Upper lobe of left lung (tissue), 4 donors: ENCODE results near the gene ZNF362.

Experiments
- EP300 ChIP-seq, 4 donors: sonication (generic); formaldehyde crosslinking; IDR thresholded peaks; one replicate each; pipeline ENCODE4 v1.5.1; 2017; ENCODE audit warnings: antibody characterized with exemption in 4 of 4, control low read depth in 2 of 4
- TF ChIP-seq, protein P1 (sequence below), 6 experiments: fragments of 450-650 bp in 4 of 6; fragments of 200-600 bp in 2 of 6; sonication (generic) in 2 of 6; IDR thresholded peaks; one replicate each; pipeline ENCODE4 v1.5.1; 2016 to 2019; ENCODE audit warnings: antibody characterized with exemption in 6 of 6

DNA sequence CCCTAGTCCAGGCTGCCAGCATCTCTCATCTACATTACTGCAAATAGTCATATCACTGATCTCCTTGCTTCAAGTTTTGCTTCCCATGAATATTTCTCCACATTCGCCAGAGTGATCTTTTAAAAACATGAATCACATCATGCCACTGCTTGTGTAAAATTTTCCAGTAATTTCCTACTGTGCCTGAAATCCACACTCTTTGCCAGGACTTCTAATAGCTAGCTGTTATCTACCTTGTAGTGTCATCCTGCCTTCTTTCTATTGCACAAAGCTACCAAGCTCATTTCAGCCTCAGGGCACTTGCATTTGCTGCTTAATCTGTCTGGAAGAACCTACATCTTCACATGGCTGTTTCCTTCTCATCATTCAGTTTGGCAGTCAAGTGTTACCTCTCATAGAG is 33.9 kb upstream of the ZNF362 start:
- TF ChIP-seq, protein P1, sequence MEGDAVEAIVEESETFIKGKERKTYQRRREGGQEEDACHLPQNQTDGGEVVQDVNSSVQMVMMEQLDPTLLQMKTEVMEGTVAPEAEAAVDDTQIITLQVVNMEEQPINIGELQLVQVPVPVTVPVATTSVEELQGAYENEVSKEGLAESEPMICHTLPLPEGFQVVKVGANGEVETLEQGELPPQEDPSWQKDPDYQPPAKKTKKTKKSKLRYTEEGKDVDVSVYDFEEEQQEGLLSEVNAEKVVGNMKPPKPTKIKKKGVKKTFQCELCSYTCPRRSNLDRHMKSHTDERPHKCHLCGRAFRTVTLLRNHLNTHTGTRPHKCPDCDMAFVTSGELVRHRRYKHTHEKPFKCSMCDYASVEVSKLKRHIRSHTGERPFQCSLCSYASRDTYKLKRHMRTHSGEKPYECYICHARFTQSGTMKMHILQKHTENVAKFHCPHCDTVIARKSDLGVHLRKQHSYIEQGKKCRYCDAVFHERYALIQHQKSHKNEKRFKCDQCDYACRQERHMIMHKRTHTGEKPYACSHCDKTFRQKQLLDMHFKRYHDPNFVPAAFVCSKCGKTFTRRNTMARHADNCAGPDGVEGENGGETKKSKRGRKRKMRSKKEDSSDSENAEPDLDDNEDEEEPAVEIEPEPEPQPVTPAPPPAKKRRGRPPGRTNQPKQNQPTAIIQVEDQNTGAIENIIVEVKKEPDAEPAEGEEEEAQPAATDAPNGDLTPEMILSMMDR (IDR thresholded peaks at IDR 0.05) = no peak
- no peak for TF ChIP-seq EP300 (IDR thresholded peaks at IDR 0.05)
